H1 (cell line): ENCODE results near the gene TUT4. TPM values are rescaled to one million over a fixed set of nuclear protein-coding genes. Genes with fewer than 3 reads are reported as not detected.

Experiments used
- EGR1 ChIP-seq: IDR thresholded peaks from 2 replicates; pipeline ENCODE4 v1.6.1; 2011; ENCODE audit warnings: low read depth, low read length, borderline replicate concordance
- polyA plus RNA-seq, 7 experiments: library from polyadenylated mRNA; depleted of rRNA in 3 of 7; stranded (reverse) in 5 of 7; unstranded in 2 of 7; fragments of >200 nt in 5 of 7; fragments of 200-250 nt in 2 of 7; gene quantifications; 1 replicate in 5 of 7; 2 replicates in 1 of 7; 4 replicates in 1 of 7; pipeline versions ENCODE4 v1.2.1 to v1.2.3, GENCODE V29; 2011 to 2013; ENCODE audit warnings: missing spikeins in 2 of 7, mixed read lengths in 2 of 7
- total RNA-seq: library from RNA; stranded (reverse); fragmentation: NEBNext Ultra II Directional; extraction: Animal tissue kit (Norgen Biotek cat#: 25700); gene quantifications from 2 replicates; pipeline ENCODE4 v1.2.1, GENCODE V29; 2021

TUT4 gene
- total and polyA plus RNA-seq, 2 of the 8 experiments (the other 6 are each of a cell fraction or from before 2014, with no cell fraction given), result 54.5 to 63.3 TPM

GRCh38 chr1:52601991-52602855 is 49.3 kb upstream of the TUT4 start, which contains the start of gene GPX7 (continued):
- peak; percentile 11; the same call in 1 of the 2 replicates for TF ChIP-seq EGR1
- TF ChIP-seq, all 59 proteins: peak for 12
